GM18951 (cell line): ENCODE results near the gene PARK7.

Source experiments
- POLR2A ChIP-seq: IDR thresholded peaks from 4 replicates; pipeline ENCODE4 v1.6.1; 2011; ENCODE audit warnings: mild to moderate bottlenecking; ENCODE audit not compliant: insufficient read length, insufficient read depth; ENCODE audit errors: extremely low read depth
- in situ Hi-C: fragments of 300-500 bp; cut with MboI; formaldehyde crosslinking; loops from one replicate; pipeline ENCODE4 v1.12.0; 2022; ENCODE audit warnings: low sequenced_read_pairs, mixed read lengths, inconsistent platforms; ENCODE audit not compliant: unreplicated experiment

Gene PARK7

GRCh38 chr1:8031176-8031785, 69.8 kb downstream of the PARK7 start:
- in situ Hi-C loops = no loop called here
- TF ChIP-seq POLR2A = no peak

DNA sequence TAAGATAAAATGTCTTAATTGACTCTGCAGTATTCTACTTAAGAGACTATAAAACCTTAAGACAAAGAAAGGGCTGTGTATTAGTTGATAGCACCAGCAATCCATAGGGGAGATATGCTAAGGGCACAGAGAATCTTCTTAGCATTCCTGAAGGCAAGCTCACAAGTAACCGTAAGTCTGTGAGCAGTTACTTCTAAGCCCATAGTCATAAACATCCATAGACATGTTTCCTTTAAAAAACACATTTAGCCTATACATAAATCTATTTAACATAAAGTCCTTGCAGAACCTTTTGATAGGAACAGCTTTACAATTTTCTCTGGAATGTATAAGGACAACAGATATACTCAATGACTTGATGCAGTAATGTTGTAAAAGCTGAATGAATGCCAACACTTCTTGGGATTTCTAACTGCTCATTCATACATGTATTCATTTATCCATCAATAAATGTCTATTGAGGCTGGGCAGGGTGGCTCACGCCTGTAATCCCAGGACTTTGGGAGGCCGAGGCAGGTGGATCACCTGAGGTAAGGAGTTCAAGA, 70.9 kb downstream of the PARK7 start:
- no peak for TF ChIP-seq POLR2A
- in situ Hi-C loops = no loop called here

- TF ChIP-seq POLR2A = no peak
- in situ Hi-C loops = no loop called here
Observed at GRCh38 chr1:8033322-8033721, 71.8 kb downstream of the PARK7 start.
